Lung (tissue), 12 donors: ENCODE results near the gene C16orf92. TPM values are rescaled to one million over a fixed set of nuclear protein-coding genes. Genes with fewer than 3 reads are reported as not detected.
A peak's percentile ranks its signal among the peaks of the same experiment; 100 is the strongest.

Source experiments
- ATAC-seq: fragments of 200-7000 bp; cut with Tn5 transposase; one replicate; pipeline ENCODE4 v1.9.1; 2020; ENCODE audit warnings: moderate number of reproducible peaks; ENCODE audit not compliant: insufficient read depth, low FRiP score
- DNase-seq, 3 donors: peaks; one replicate each; pipeline ENCODE4 v3.0.0-alpha.2; 2013 to 2017
- H3K27ac ChIP-seq, 2 donors: one replicate each; pipeline ENCODE4 v1.5.1; 2013; ENCODE audit warnings: mild to moderate bottlenecking in 2 of 2, moderate library complexity in 2 of 2, control low read depth in 1 of 2, inconsistent platforms in 1 of 2, low read depth in 1 of 2, low read length in 1 of 2
- H3K27me3 ChIP-seq, 3 donors: one replicate each; pipeline ENCODE4 v1.5.1; 2013; ENCODE audit warnings: low read length in 2 of 3; ENCODE audit not compliant: control insufficient read depth in 3 of 3, insufficient read depth in 3 of 3
- H3K36me3 ChIP-seq, 4 donors: one replicate each; pipeline ENCODE4 v1.5.1; 2013; ENCODE audit warnings: low read length in 4 of 4, mild to moderate bottlenecking in 1 of 4, moderate library complexity in 1 of 4; ENCODE audit not compliant: control insufficient read depth in 4 of 4, insufficient read depth in 4 of 4
- H3K4me1 ChIP-seq, 5 donors: one replicate each; pipeline ENCODE4 v1.5.1; 2013; ENCODE audit warnings: low read length in 5 of 5, mild to moderate bottlenecking in 2 of 5, moderate library complexity in 1 of 5; ENCODE audit not compliant: control insufficient read depth in 5 of 5, insufficient read depth in 5 of 5
- H3K4me3 ChIP-seq: one replicate; pipeline ENCODE4 v1.5.1; 2013; ENCODE audit warnings: mild to moderate bottlenecking, control low read depth, moderate library complexity
- H3K9ac ChIP-seq, 2 donors: one replicate each; pipeline ENCODE4 v1.5.1; 2013; ENCODE audit warnings: low read length in 2 of 2, control low read depth in 1 of 2; ENCODE audit not compliant: insufficient read depth in 1 of 2
- H3K9me3 ChIP-seq, 4 donors: one replicate each; pipeline ENCODE4 v1.5.1; 2013; ENCODE audit warnings: low read length in 3 of 4, mild to moderate bottlenecking in 1 of 4, moderate library complexity in 1 of 4; ENCODE audit not compliant: control insufficient read depth in 4 of 4, insufficient read depth in 3 of 4
- CTCF ChIP-seq: IDR thresholded peaks from 2 replicates; pipeline ENCODE4 v1.5.1; 2012; ENCODE audit warnings: mild to moderate bottlenecking; ENCODE audit errors: control extremely low read depth, extremely low read depth
- WGBS, 2 donors: extraction: QIAGEN DNeasy Blood & Tissue Kit; methylation state at CpG; one replicate each; pipeline ENCODE4 v1.1.7; 2013; 5-methylcytosine and 5-hydroxymethylcytosine counted together
- polyA plus RNA-seq, 2 donors: library from polyadenylated mRNA; stranded (reverse); fragments of 200-250 nt; gene quantifications; one replicate each; pipeline ENCODE4 v1.2.1, GENCODE V29; 2013
- total RNA-seq, 2 donors: library from RNA; depleted of rRNA in 1 of 2; stranded (reverse); fragments of >200 nt in 1 of 2; gene quantifications; one replicate each; pipeline ENCODE4 v1.2.1, GENCODE V29; 2014 to 2021
- donor health status: control.
- donor health status: control.
- donor health status: Bipolar disorder and iron deficiency.
- donor health status: healthy.
- donor health status: DM: yes; HTN: yes; CAD: no.

Gene C16orf92
- total and polyA plus RNA-seq, 4 donors: not detected

- Histone ChIP-seq H3K9me3 (no peaks in the 10 kb centered on the region), H3K36me3 (peaks cover 0 to 3% (median 0%) of the 10 kb centered on the region in 4 donors), H3K27me3 (no peaks in the 10 kb centered on the region), H3K4me3 (no peak overlapping the region), H3K4me1 (peaks cover 0 to 11% (median 3%) of the 10 kb centered on the region in 5 donors), H3K9ac (no peak overlapping the region), H3K27ac (no peak overlapping the region)
- ATAC-seq: no peak
- DNase-seq: no peak
- TF ChIP-seq CTCF: no peak
- WGBS, 2 donors: 84 to 88% methylated on average over 3 of the region's 3 CpGs
These were observed 28.5 kb downstream of the C16orf92 start for GRCh38 chr16:30051518-30051917.

- ATAC-seq (peak; percentile 88), DNase-seq (peak; percentile 91 to 95 (median 94))
- no peak overlapping the region for H3K9ac ChIP-seq
- TF ChIP-seq CTCF: no peak
- H3K9me3 ChIP-seq: no peaks in the 10 kb centered on the region
- H3K4me1 ChIP-seq: peaks cover 0 to 11% (median 3%) of the 10 kb centered on the region in 5 donors
- no peaks in the 10 kb centered on the region for H3K27me3 ChIP-seq
- peak overlapping the region; percentile 45 for H3K4me3 ChIP-seq
- H3K36me3 ChIP-seq: peaks cover 0 to 3% (median 0%) of the 10 kb centered on the region in 4 donors
- peak overlapping the region in 1 of 2 donors; percentile 40 for H3K27ac ChIP-seq
- WGBS, 2 donors: 4 to 5% methylated on average over 55 to 58 of the region's 58 CpGs
These were observed 29.8 kb downstream of the C16orf92 start for GRCh38 chr16:30052671-30053372.

- no peak for TF ChIP-seq CTCF
- no peaks in the 10 kb centered on the region for H3K27me3 ChIP-seq
- 5 to 7% methylated on average over 19 of the region's 19 CpGs for WGBS, 2 donors
- no peaks in the 10 kb centered on the region for H3K9me3 ChIP-seq
- H3K4me1 ChIP-seq: peaks cover 0 to 11% (median 3%) of the 10 kb centered on the region in 5 donors
- peak overlapping the region in 1 of 2 donors; percentile 40 for H3K27ac ChIP-seq
- H3K9ac ChIP-seq: peak overlapping the region in 1 of 2 donors; percentile 28
- peak; percentile 53 to 62 (median 55) for DNase-seq
- H3K36me3 ChIP-seq: peaks cover 0 to 3% (median 0%) of the 10 kb centered on the region in 4 donors
- H3K4me3 ChIP-seq: peak overlapping the region; percentile 45
- ATAC-seq: peak; percentile 29
These were observed 30.5 kb downstream of the C16orf92 start for GRCh38 chr16:30053376-30054015.
